Renal pelvis (tissue), 4 donors: ENCODE results near the gene KIAA1328. TPM values are rescaled to one million over a fixed set of nuclear protein-coding genes. Genes with fewer than 3 reads are reported as not detected.

Experiments used
- DNase-seq: peaks from one replicate; pipeline ENCODE4 v3.0.0-alpha.2; 2013
- polyA plus RNA-seq, 3 donors: library from polyadenylated mRNA; unstranded; fragments of 120-200 nt; gene quantifications; one replicate each; pipeline ENCODE4 v1.2.1, GENCODE V29; 2013; ENCODE audit not compliant: insufficient read length in 3 of 3

Gene KIAA1328
- polyA plus RNA-seq, 3 donors, result 8.5 to 14.9 (median 12.1) TPM

GRCh38 chr18:36818652-36819051 lies 10.3 kb upstream of the KIAA1328 start:
- DNase-seq, result no peak

GRCh38 chr18:36819621-36820020 lies 9.3 kb upstream of the KIAA1328 start:
- DNase-seq, result no peak

GRCh38 chr18:36821681-36822080 lies 7.2 kb upstream of the KIAA1328 start:
- DNase-seq, result no peak

- DNase-seq, result no peak
Measured at GRCh38 chr18:36825526-36825925, 3.4 kb upstream of the KIAA1328 start.

GRCh38 chr18:36826556-36826955 lies 2.4 kb upstream of the KIAA1328 start:
- no peak for DNase-seq

- DNase-seq, result no peak
Measured at GRCh38 chr18:36828157-36828629, 734 bp upstream of the KIAA1328 start.

- DNase-seq, result peak; percentile 38
Measured at GRCh38 chr18:36829362-36830157, 633 bp downstream of the KIAA1328 start.

- DNase-seq, result no peak
Measured at GRCh38 chr18:36830158-36830495, 1.2 kb downstream of the KIAA1328 start.

- no peak for DNase-seq
Measured at GRCh38 chr18:36831139-36831538, 2.2 kb downstream of the KIAA1328 start.

- no peak for DNase-seq
Measured at GRCh38 chr18:36833120-36833519, 4.2 kb downstream of the KIAA1328 start.

GRCh38 chr18:36835927-36836326 lies 7.0 kb downstream of the KIAA1328 start:
- no peak for DNase-seq

GRCh38 chr18:36839835-36840234 lies 10.9 kb downstream of the KIAA1328 start:
- DNase-seq, result no peak

GRCh38 chr18:36843199-36843598 lies 14.3 kb downstream of the KIAA1328 start:
- DNase-seq, result no peak

GRCh38 chr18:36843784-36844183 lies 14.9 kb downstream of the KIAA1328 start:
- no peak for DNase-seq

- DNase-seq, result no peak
Measured at GRCh38 chr18:36848609-36849008, 19.7 kb downstream of the KIAA1328 start.

- DNase-seq, result no peak
Measured at GRCh38 chr18:36849288-36850006, 20.5 kb downstream of the KIAA1328 start.

GRCh38 chr18:36850527-36851201 lies 21.7 kb downstream of the KIAA1328 start:
- DNase-seq, result no peak

- no peak for DNase-seq
Measured at GRCh38 chr18:36851202-36851590, 22.3 kb downstream of the KIAA1328 start.

- DNase-seq, result no peak
Measured at GRCh38 chr18:36856815-36857214, 27.9 kb downstream of the KIAA1328 start.

GRCh38 chr18:36862182-36862581 lies 33.3 kb downstream of the KIAA1328 start:
- DNase-seq, result no peak

- DNase-seq, result no peak
Measured at GRCh38 chr18:36867056-36867455, 38.1 kb downstream of the KIAA1328 start.

GRCh38 chr18:36871801-36872200 lies 42.9 kb downstream of the KIAA1328 start:
- DNase-seq, result no peak

- no peak for DNase-seq
Measured at GRCh38 chr18:36872329-36872728, 43.4 kb downstream of the KIAA1328 start.
